SH-SY5Y (cell line): ENCODE results near the gene PPIAL4G.
"Not testable (repeated sequence)": the region's sequence is repeated elsewhere in the genome, so short reads cannot be mapped to it uniquely, and the experiment has no call there.

Experiments used
- GATA2 ChIP-seq: IDR thresholded peaks from 2 replicates; pipeline ENCODE4 v1.6.1; 2011; ENCODE audit warnings: mild to moderate bottlenecking, low read depth, low read length
- GATA3 ChIP-seq: IDR thresholded peaks from 2 replicates; pipeline ENCODE4 v1.6.1; 2011; ENCODE audit warnings: low read depth, mild to moderate bottlenecking, low read length, moderate library complexity

Gene PPIAL4G

DNA sequence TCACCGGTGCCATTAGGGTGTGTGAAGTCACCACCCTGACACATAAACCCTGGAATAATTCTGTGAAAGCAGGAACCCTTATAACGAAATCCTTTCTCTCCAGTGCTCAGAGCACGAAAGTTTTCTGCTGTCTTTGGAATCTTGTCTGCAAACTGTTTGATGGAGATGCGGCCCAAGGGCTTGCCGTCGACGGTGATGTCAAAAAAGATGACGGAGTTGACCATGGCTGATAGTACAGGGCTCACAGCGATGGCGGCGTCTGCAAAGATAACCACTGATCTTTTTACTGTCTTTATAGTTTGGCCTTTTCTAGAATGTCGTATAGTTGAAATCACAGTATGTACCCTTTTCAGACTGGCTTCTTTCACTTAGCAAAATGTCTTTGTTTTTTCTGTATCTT, at the start of gene PPIAL4G:
Gene PPIAL4G, minus strand, starts transcription at position 274 of the 400 bp plus-strand sequence. Its CDS starts 50 bp downstream, at position 224.
- not testable (repeated sequence) for TF ChIP-seq GATA2, GATA3

DNA sequence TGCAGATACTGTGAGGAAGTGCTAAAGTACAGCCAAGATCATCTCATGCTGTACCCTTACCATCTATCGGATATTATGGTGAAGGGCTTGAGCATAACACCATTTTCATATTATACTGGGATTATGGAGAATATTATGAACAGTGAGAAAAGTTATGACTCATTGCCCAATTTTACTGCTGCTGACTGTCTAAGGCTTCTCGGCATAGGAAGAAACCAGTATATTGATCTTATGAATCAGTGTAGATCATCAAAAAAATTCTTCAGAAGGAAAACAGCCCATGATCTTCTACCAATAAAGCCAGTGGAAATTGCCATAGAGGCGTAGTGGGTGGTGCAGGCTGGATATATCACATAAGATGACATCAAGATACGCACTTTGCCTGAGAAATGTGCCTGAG, 47.7 kb downstream of the PPIAL4G start:
- TF ChIP-seq GATA3 (no peak), GATA2 (no peak)

DNA sequence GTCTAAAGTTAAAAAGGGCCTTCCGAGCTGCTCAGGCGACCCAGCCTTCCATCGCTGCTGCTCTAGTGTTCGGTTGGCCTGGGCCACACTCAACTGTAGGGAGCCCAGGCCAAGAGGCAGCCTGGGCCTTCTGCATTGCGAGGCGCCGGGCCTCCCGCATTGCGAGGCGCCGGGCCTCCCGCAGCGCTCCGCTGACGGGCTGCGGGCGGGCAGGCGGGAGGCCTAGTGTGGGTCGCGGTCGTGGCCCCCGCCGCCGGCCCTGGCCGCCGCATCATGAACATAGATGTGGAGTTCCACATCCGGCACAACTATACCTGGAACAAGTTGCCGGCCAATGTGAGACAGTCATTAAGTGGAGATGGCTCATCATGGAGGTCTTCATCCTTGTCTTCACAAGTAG, 48.3 kb downstream of the PPIAL4G start:
- no peak for TF ChIP-seq GATA2
- TF ChIP-seq GATA3, result no peak
